Placental epithelial cell (primary cell): ENCODE results near the gene UBE2E3. TPM values are rescaled to one million over a fixed set of nuclear protein-coding genes. Genes with fewer than 3 reads are reported as not detected.

ENCODE experiments used
- total RNA-seq: library from RNA; depleted of rRNA; stranded (reverse); fragments of >200 nt; gene quantifications from 2 replicates; pipeline ENCODE4 v1.2.3, GENCODE V29; 2012

Gene UBE2E3
- 44.8 and 62.1 TPM in 2 replicates for total RNA-seq

GRCh38 chr2:180980106-180980942 is at the start of gene UBE2E3:
Gene UBE2E3, plus strand, starts transcription at chr2:180980605. Its CDS starts 1,438 bp downstream, at chr2:180982043.

